Measurements from ENCODE around the gene ST7L.

- no peak for TF ChIP-seq CTCF (IDR thresholded peaks at IDR 0.05; ENCODE audit: low read depth, low read length)
- no peak for TF ChIP-seq EZH2phosphoT487 (IDR thresholded peaks at IDR 0.05; ENCODE audit: low read depth)
Measured at GRCh38 chr1:112506731-112507130, 112.2 kb downstream of the ST7L start.
